Pancreas (tissue), 10 donors: ENCODE results near the gene BORCS5. TPM values are rescaled to one million over a fixed set of nuclear protein-coding genes. Genes with fewer than 3 reads are reported as not detected.

Experiments
- ATAC-seq, 4 donors: fragments of 200-7000 bp; cut with Tn5 transposase; one replicate each; pipeline versions ENCODE4 v1.8.0 to v1.9.1; 2020; ENCODE audit warnings: mild to moderate bottlenecking in 4 of 4, moderate library complexity in 4 of 4
- DNase-seq, 6 donors: peaks; one replicate each; pipeline ENCODE4 v3.0.0-alpha.2; 2020
- FAIRE-seq: peaks from 2 replicates; lab custom pipeline; 2012; peaks lifted over from hg19 to GRCh38; lab: Jason Lieb, UNC
- H3K27ac ChIP-seq, 4 donors: fragments of 200-600 bp; sonication (generic); 1 replicate in 3 of 4; 2 replicates in 1 of 4; pipeline versions ENCODE4 v1.5.0 to v1.8.0; 2020
- H3K27me3 ChIP-seq, 4 donors: fragments of 200-600 bp; one replicate each; pipeline ENCODE4 v1.8.0; 2021
- H3K36me3 ChIP-seq, 3 donors: fragments of 200-600 bp; sonication (generic) in 1 of 3; one replicate each; pipeline versions ENCODE4 v1.5.0 to v1.8.0; 2020 to 2021
- H3K4me1 ChIP-seq, 3 donors: fragments of 200-600 bp; one replicate each; pipeline ENCODE4 v1.8.0; 2021
- H3K4me3 ChIP-seq, 4 donors: fragments of 200-600 bp; sonication (generic) in 2 of 4; one replicate each; pipeline versions ENCODE4 v1.5.0 to v1.8.0; 2020 to 2021
- H3K9me3 ChIP-seq, 4 donors: fragments of 200-600 bp; one replicate each; pipeline ENCODE4 v1.8.0; 2021
- CTCF ChIP-seq, 4 donors: fragments of 200-600 bp; sonication (generic) in 3 of 4; IDR thresholded peaks; one replicate each; pipeline versions ENCODE4 v1.5.0 to v1.8.0; 2021; ENCODE audit warnings: antibody characterized with exemption in 4 of 4
- WGBS, 2 donors: extraction: QIAGEN DNeasy Blood & Tissue Kit; methylation state at CpG; one replicate each; pipeline ENCODE4 v1.1.7; 2013; 5-methylcytosine and 5-hydroxymethylcytosine counted together
- intact Hi-C, 3 donors: fragments of 100-400 bp; cut with DNase I; formaldehyde crosslinking; loops; one replicate each; pipeline versions ENCODE4 v1.11.1 to v1.14.2; 2022
- polyA plus RNA-seq, 2 donors: library from polyadenylated mRNA; stranded (reverse); fragments of 200-250 nt; gene quantifications; one replicate each; pipeline ENCODE4 v1.2.3, GENCODE V29; 2013
- total RNA-seq, 6 donors: library from RNA; stranded (reverse); fragmentation: NEBNext Ultra II Directional in 4 of 6; extraction: Animal tissue kit (Norgen Biotek cat#: 25700) in 4 of 6; gene quantifications; one replicate each; pipeline versions ENCODE4 v1.2.1 to v1.2.4, GENCODE V29; 2021 to 2023
- donor health status: healthy with polysubstance abuse.
- donor health status: DM: no; HTN: no; CAD: no; lungs with moderate emphysema.
- donor health status: DM: no; HTN: no; CAD: no.
- donor health status: control.
- donor health status: control.
- donor health status: Bipolar disorder and iron deficiency.
- donor health status: DM: yes; HTN: yes; CAD: no.
- donor health status: DM: no; HTN: no; CAD: no.
- donor health status: DM: no; HTN: no; CAD: no.
- donor health status: DM: yes; HTN: yes; CAD: no.

Gene BORCS5
- total and polyA plus RNA-seq, 8 donors: 3.7 to 10.9 (median 8.3) TPM

- peak overlapping the region in 2 of 4 donors; percentile 9 to 26 for H3K27ac ChIP-seq
- no peak for DNase-seq
- intact Hi-C loops: no loop called here
- no peaks in the 10 kb centered on the region for H3K27me3 ChIP-seq
- 70 to 71% methylated on average over 3 of the region's 3 CpGs for WGBS, 2 donors
- no peak overlapping the region for H3K4me3 ChIP-seq
- no peak for FAIRE-seq
- no peaks in the 10 kb centered on the region for H3K9me3 ChIP-seq
- TF ChIP-seq CTCF (IDR thresholded peaks at IDR 0.05): no peak
- H3K36me3 ChIP-seq: peaks cover 0 to 33% (median 0%) of the 10 kb centered on the region in 3 donors
- no peak for ATAC-seq
- peaks cover 0 to 13% (median 10%) of the 10 kb centered on the region in 3 donors for H3K4me1 ChIP-seq
These were observed 126.6 kb downstream of the BORCS5 start for GRCh38 chr12:12483438-12483837.

- FAIRE-seq (no peak), DNase-seq (peak in 3 of 6 donors; percentile 42 to 49 (median 46)), ATAC-seq (peak; percentile 88 to 92 (median 90))
- Histone ChIP-seq H3K4me1 (peaks cover 0 to 27% (median 17%) of the 10 kb centered on the region in 3 donors), H3K27ac (peak overlapping the region in 2 of 4 donors; percentile 72 to 83), H3K36me3 (peaks cover 0 to 10% (median 0%) of the 10 kb centered on the region in 3 donors), H3K4me3 (no peak overlapping the region), H3K27me3 (no peaks in the 10 kb centered on the region), H3K9me3 (no peaks in the 10 kb centered on the region)
- TF ChIP-seq CTCF (IDR thresholded peaks at IDR 0.05): no peak
- WGBS, 2 donors: 18 to 19% methylated on average over 6 of the region's 6 CpGs
- intact Hi-C loops: no loop called here
These were observed 129.9 kb downstream of the BORCS5 start for GRCh38 chr12:12486661-12487240.

DNA sequence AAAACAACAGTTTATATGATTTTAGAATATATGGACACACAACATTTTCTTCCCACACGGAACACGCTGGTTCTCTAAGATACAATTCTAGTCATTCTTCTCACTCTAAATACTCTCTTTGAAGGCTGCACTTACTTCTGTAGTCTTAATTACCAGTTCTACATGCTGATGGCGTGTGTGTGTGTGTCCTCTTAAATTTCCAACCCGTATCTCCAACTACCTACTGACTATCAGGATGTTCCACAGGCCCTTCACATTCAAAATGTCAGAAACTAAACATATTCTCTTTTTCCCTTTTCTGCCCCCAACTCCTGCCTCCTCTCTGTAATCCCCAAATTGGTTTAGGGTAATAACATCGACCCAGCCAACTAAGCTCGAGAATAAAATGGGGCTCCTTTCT lies 130.6 kb downstream of the BORCS5 start:
- ATAC-seq (no peak), FAIRE-seq (no peak), DNase-seq (no peak)
- H3K4me1 ChIP-seq: peaks cover 0 to 27% (median 22%) of the 10 kb centered on the region in 3 donors
- intact Hi-C loops: no loop called here
- peak overlapping the region in 2 of 4 donors; percentile 72 to 83 for H3K27ac ChIP-seq
- 97 to 98% methylated on average over 6 of the region's 6 CpGs for WGBS, 2 donors
- no peak overlapping the region for H3K4me3 ChIP-seq
- H3K36me3 ChIP-seq: peaks cover 0 to 8% (median 0%) of the 10 kb centered on the region in 3 donors
- H3K9me3 ChIP-seq: no peaks in the 10 kb centered on the region
- no peak for TF ChIP-seq CTCF (IDR thresholded peaks at IDR 0.05)
- no peaks in the 10 kb centered on the region for H3K27me3 ChIP-seq

GRCh38 chr12:12488296-12488695 lies 131.4 kb downstream of the BORCS5 start:
- Histone ChIP-seq H3K4me1 (peaks cover 0 to 23% (median 22%) of the 10 kb centered on the region in 3 donors), H3K9me3 (no peaks in the 10 kb centered on the region), H3K36me3 (no peaks in the 10 kb centered on the region), H3K4me3 (no peak overlapping the region), H3K27ac (no peak overlapping the region), H3K27me3 (no peaks in the 10 kb centered on the region)
- TF ChIP-seq CTCF (IDR thresholded peaks at IDR 0.05): no peak
- DNase-seq (no peak), FAIRE-seq (no peak), ATAC-seq (no peak)
- WGBS, 2 donors: 96 to 97% methylated on average over 4 of the region's 4 CpGs
- intact Hi-C loops: no loop called here
